GM04503 (cell line): ENCODE measurements around the gene KRTAP12-4.
"Not testable (repeated sequence)": the region's sequence is repeated elsewhere in the genome, so short reads cannot be mapped to it uniquely, and the experiment has no call there.

Experiments used
- DNase-seq: peaks from one replicate; pipeline ENCODE4 v3.0.0-alpha.2; 2012; ENCODE audit warnings: low read depth

Gene KRTAP12-4

DNA sequence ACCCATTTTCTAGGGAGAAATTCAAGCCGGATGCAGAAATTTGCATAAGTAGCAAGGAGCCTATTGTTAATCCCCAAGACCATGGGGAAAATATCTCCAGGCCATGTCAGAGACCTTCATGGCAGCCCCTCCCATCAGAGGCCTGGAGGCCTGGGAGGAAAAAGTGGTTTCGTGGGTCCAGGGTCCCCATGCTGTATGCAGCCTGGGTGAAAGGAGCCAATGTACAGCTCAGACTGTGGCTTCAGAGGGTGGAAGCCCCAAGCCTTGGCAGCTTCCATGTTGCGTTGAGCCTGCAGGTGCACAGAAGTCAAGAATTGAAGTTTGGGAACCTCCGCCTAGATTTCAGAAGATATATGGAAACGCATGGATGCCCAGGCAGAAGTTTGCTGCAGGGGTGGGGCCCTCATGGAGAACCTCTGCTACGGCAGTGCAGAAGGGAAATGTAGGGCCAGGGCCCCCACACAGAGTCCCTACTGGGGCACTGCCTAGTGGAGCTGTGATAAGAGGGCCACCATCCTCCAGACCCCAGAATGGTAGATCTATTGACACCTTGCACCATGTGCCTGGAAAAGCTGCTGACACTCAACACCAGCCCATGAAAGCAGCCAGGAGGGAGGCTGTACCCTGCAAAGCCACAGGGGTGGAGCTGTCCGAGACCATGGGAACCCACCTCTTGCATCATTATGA lies 44.2 kb downstream of the KRTAP12-4 start:
- DNase-seq, result not testable (repeated sequence)

DNA sequence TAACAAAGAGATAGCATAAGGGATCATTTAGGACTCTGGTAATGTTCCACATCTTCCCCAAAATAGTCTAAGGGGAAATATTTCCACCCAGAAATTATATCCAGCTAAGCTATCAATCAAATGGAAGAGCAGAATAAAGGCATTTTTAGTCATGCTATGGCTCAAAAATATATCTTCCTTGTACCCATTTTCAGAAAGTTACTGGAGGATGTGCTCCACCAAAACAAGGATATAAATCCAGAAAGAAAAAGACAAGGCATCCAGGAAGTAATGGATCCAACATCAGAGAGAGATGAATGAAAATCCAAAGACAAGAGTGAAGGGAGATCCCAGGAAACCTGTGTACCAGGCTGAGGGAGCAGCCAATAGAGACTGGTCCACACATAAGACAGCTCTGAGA lies 45.3 kb downstream of the KRTAP12-4 start:
- DNase-seq, result no peak

DNA sequence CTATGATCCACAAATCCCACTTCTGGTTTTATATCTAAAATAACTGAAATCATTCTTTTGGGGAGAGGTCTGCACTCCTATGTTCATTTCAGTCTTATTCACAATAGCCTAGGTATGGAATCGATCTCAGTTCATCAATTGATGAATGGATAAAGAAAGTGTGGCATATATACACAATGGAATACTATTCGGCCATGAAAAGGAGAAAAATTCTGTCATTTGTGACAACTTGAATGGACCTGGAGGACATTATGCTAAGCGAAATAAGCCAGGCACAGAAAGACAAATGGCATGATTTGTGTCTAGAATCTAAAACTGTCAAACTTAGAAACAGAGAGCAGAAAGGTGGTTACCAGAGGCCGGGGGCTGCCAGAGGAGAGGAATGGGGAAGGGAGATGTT lies 48.0 kb downstream of the KRTAP12-4 start:
- no peak for DNase-seq
